Measurements from ENCODE around the gene CST2. TPM values are rescaled to one million over a fixed set of nuclear protein-coding genes. Genes with fewer than 3 reads are reported as not detected.
"Not testable (repeated sequence)": the region's sequence is repeated elsewhere in the genome, so short reads cannot be mapped to it uniquely, and the experiment has no call there.

The CST2 gene
- total RNA-seq, 1 donor from 2014 or later = not detected

- H3K27me3 Mint-ChIP-seq = peaks cover 3% of the 10 kb centered on the region
Observed at GRCh38 chr20:23823621-23824324, 2.8 kb downstream of the CST2 start.

GRCh38 chr20:23823111-23823510 is 3.4 kb downstream of the CST2 start:
- H3K4me3 Mint-ChIP-seq (ENCODE audit: low read depth) = no peak overlapping the region
- H3K36me3 Mint-ChIP-seq (ENCODE audit: insufficient read depth) = no peaks in the 10 kb centered on the region
- DNase-seq (ENCODE audit: low spot score, unreplicated experiment) = no peak
- no peak overlapping the region for H3K27ac Mint-ChIP-seq
- H3K27me3 Mint-ChIP-seq = peaks cover 3% of the 10 kb centered on the region
- H3K9me3 Mint-ChIP-seq (ENCODE audit: low read depth) = peaks cover under 1% of the 10 kb centered on the region
- H3K4me1 Mint-ChIP-seq (ENCODE audit: low read depth) = peaks cover 1% of the 10 kb centered on the region
- TF ChIP-seq CTCF (IDR thresholded peaks at IDR 0.05; ENCODE audit: unreplicated experiment) = no peak

More at GRCh38 chr20:23823621-23824324, 2.8 kb downstream of the CST2 start:
- no peak for TF ChIP-seq CTCF (IDR thresholded peaks at IDR 0.05; ENCODE audit: unreplicated experiment)
- Mint-ChIP-seq H3K4me1 (ENCODE audit: low read depth) (peaks cover 1% of the 10 kb centered on the region), H3K36me3 (ENCODE audit: insufficient read depth) (no peaks in the 10 kb centered on the region), H3K4me3 (ENCODE audit: low read depth) (no peak overlapping the region), H3K9me3 (ENCODE audit: low read depth) (no peaks in the 10 kb centered on the region), H3K27ac (no peak overlapping the region)
- DNase-seq (ENCODE audit: low spot score, unreplicated experiment) = no peak

- Mint-ChIP-seq H3K27ac (no peak overlapping the region), H3K4me3 (ENCODE audit: low read depth) (no peak overlapping the region), H3K27me3 (peaks cover 3% of the 10 kb centered on the region), H3K4me1 (ENCODE audit: low read depth) (no peaks in the 10 kb centered on the region), H3K9me3 (ENCODE audit: low read depth) (peaks cover 3% of the 10 kb centered on the region), H3K36me3 (ENCODE audit: insufficient read depth) (no peaks in the 10 kb centered on the region)
- no peak for DNase-seq (ENCODE audit: low spot score, unreplicated experiment)
- no peak for TF ChIP-seq CTCF (IDR thresholded peaks at IDR 0.05; ENCODE audit: unreplicated experiment)
Observed at GRCh38 chr20:23820493-23820892, 6.0 kb downstream of the CST2 start.

GRCh38 chr20:23811559-23811958 is 15.0 kb downstream of the CST2 start:
- not testable (repeated sequence) for H3K4me3 Mint-ChIP-seq (ENCODE audit: low read depth); H3K4me1 Mint-ChIP-seq (ENCODE audit: low read depth); H3K27me3 Mint-ChIP-seq; H3K9me3 Mint-ChIP-seq (ENCODE audit: low read depth); H3K36me3 Mint-ChIP-seq (ENCODE audit: insufficient read depth); H3K27ac Mint-ChIP-seq; DNase-seq (ENCODE audit: low spot score, unreplicated experiment)

- H3K27me3 Mint-ChIP-seq; H3K36me3 Mint-ChIP-seq (ENCODE audit: insufficient read depth); H3K4me3 Mint-ChIP-seq (ENCODE audit: low read depth); H3K4me1 Mint-ChIP-seq (ENCODE audit: low read depth); DNase-seq (ENCODE audit: low spot score, unreplicated experiment); H3K27ac Mint-ChIP-seq; H3K9me3 Mint-ChIP-seq (ENCODE audit: low read depth): not testable (repeated sequence)
Observed at GRCh38 chr20:23810349-23810748, 16.2 kb downstream of the CST2 start.

- no peaks in the 10 kb centered on the region for H3K36me3 Mint-ChIP-seq (ENCODE audit: insufficient read depth)
- no peak overlapping the region for H3K4me3 Mint-ChIP-seq (ENCODE audit: low read depth)
- no peak for TF ChIP-seq CTCF (IDR thresholded peaks at IDR 0.05; ENCODE audit: unreplicated experiment)
- no peak for DNase-seq (ENCODE audit: low spot score, unreplicated experiment)
- peaks cover 10% of the 10 kb centered on the region for H3K27me3 Mint-ChIP-seq
- no peaks in the 10 kb centered on the region for H3K9me3 Mint-ChIP-seq (ENCODE audit: low read depth)
- H3K27ac Mint-ChIP-seq = no peak overlapping the region
- H3K4me1 Mint-ChIP-seq (ENCODE audit: low read depth) = no peaks in the 10 kb centered on the region
Observed at GRCh38 chr20:23800865-23801264, 25.7 kb downstream of the CST2 start.
